Cardiac septum (tissue), 1 donor: ENCODE results near the gene LIMCH1. TPM values are rescaled to one million over a fixed set of nuclear protein-coding genes. Genes with fewer than 3 reads are reported as not detected.
"Not testable (repeated sequence)": the region's sequence is repeated elsewhere in the genome, so short reads cannot be mapped to it uniquely, and the experiment has no call there.

Experiments
- DNase-seq: peaks from one replicate; pipeline ENCODE4 v3.0.0-alpha.2; 2020; ENCODE audit warnings: low spot score
- intact Hi-C: fragments of 100-400 bp; cut with DNase I; formaldehyde crosslinking; loops from one replicate; pipeline ENCODE4 v1.14.0; 2022
- long read RNA-seq: library from polyadenylated mRNA; unstranded; transcript quantifications from one replicate; pipeline ENCODE4 v2.0.0, GENCODE V29; 2021
- total RNA-seq: library from RNA; stranded (reverse); fragmentation: NEBNext Ultra II Directional; extraction: Animal tissue kit (Norgen Biotek cat#: 25700); gene quantifications from one replicate; pipeline ENCODE4 v1.2.1, GENCODE V29; 2021
- donor health status: DM: no; HTN: no; CAD: no.

Gene LIMCH1
- 291 TPM for total RNA-seq
- long read RNA-seq, full-length matches to known transcripts = 23 of 398 reads
- long read RNA-seq, partial matches to known transcripts = 160 of 398 reads
- long read RNA-seq, other reads (novel, unspliced or antisense) = 215 of 398 reads

DNA sequence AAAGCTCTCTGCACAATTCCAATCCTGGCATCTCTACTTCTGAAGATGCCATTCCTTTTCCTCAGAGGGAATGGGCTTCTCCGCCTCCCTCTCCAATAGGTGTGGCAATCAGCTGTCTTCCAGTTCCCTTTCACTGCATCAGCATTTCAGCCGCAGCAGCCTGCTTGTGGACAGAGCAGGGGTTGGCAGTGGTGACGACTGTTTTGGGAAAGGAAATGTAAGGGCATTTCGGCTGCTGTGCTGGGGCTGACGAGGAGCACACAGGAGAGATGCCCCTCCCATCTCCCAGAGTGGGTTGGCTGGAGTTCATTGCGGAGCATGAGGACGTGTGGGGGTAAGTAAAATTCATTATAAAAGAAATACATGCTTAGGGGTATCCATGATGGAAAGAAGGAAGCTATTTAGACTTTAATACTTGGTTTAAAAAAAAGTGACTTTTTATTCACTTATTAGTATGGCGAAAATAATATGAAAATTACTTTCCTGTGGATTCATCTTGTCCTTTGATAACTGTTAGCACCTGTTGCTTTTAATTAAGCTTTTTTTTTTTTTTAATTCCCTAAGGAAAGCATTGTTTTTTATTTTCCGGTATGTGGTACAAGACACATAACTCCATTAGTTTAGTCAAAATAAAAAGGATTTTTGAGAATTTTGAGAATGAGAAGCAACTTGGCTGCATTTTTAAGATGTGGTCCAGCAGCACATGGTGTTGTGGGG lies at the start of gene LIMCH1:
Gene LIMCH1, plus strand, starts transcription at position 141 of the 717 bp plus-strand sequence. CDS start 67,839 bp downstream, outside the sequence.
- DNase-seq = peak; percentile 86
- intact Hi-C loops = loop anchor here (1.0 to 5.0 kb wide), 4 partner anchors 34 to 177 kb away; no protein-coding TSS in a partner anchor

GRCh38 chr4:41491081-41491576 lies 46.8 kb upstream of the LIMCH1 start:
- DNase-seq, intact Hi-C loops: not testable (repeated sequence)

GRCh38 chr4:41496977-41497376 lies 41.0 kb upstream of the LIMCH1 start:
- intact Hi-C loops = no loop called here
- DNase-seq = no peak

GRCh38 chr4:41498177-41498576 lies 39.8 kb upstream of the LIMCH1 start:
- DNase-seq = no peak
- intact Hi-C loops = no loop called here

GRCh38 chr4:41504167-41504818 lies 33.7 kb upstream of the LIMCH1 start:
- intact Hi-C loops = no loop called here
- no peak for DNase-seq

DNA sequence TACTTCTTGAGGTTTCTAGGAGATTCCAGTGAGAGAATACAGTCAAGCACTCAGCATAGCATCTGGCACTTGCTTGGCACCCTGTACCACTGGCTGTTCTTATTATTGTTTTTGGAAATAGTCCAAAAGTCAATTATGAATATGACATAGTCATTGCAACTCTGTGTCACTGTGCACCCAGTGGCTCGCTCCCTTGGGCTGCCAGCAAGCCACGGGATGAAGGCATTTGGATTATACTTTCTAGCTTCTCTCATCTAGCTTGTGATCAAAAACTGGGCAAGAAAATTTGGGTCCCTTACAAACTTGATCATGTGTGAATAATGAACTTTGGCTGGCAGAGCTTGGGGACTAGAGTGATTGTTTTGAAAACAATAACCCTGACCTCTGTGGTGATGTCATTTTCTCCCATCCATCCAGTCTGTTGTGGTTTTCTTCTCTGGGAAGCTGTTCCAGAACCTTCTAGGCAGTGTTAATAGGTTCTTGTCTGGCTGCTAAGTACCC lies 32.7 kb upstream of the LIMCH1 start:
- intact Hi-C loops = no loop called here
- no peak for DNase-seq

DNA sequence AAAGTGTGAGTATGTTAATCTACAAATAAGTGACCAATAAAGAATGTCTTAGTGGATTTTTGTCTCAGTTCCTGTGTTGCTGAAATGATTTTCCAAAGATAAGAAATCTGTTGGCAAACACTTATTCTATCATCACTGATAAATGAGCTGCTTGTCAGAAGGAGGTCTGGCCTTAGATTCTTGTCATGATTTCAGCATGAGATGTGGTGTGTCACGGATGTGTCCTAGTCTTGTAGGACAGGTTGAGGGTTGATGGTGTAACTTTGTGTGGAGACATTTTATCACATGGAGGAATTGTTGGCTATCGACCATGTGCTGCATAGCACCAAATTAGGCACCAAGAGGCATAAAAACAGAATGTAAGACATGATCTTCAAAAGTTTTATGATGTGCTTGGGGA lies 31.8 kb upstream of the LIMCH1 start:
- no peak for DNase-seq
- intact Hi-C loops = no loop called here

DNA sequence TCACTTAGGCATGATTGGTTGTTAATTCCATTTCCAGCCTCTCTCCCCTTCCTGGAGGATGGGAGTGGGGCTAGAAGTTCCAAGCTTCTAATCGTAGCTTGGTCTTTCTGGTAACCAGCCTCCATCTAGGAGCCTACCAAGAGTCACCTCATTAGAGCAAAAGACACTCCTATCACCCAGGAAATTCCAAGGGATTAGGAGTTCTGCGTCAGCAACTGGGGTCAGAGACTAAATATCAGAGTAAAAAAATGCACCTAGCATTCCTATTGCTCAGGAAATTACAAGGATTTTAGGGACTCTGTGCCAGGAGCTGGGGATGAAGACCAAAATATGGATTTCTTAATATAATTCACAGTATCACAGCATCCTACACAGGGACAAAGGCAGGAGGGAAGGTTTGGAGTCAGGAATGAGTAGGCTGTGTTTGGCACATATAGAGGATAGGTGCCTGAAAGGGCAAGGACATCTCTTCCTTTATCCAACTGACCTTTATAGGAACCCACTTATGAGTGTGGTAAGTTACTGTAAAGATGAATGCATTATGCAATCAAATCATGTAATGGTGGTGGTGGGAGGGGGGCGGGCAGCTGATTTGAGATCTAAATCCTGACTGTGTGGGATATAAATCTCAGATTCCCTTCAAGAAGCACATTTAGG lies 30.5 kb upstream of the LIMCH1 start:
- no peak for DNase-seq
- intact Hi-C loops = no loop called here

GRCh38 chr4:41509451-41509866 lies 28.5 kb upstream of the LIMCH1 start:
- intact Hi-C loops = no loop called here
- no peak for DNase-seq

DNA sequence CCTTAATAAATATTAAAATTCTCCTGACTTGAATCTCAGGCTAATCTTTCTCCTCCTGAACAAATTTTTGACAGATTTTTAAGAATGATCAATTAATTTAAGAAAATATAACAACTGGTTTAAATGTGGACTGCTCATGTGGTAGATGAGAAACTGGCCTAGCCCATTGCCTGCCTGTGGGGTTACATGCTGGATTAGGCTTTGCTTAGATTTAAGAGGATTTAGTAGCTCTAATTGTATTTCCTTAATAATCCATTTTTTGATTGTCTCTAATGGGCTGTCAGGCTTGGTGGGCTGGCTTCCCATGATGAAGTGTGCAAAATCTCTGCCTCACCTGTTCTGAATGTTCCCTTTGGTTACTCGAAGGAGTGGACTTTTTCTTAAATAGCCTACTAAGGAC lies 27.8 kb upstream of the LIMCH1 start:
- intact Hi-C loops = no loop called here

GRCh38 chr4:41512136-41512535 lies 25.8 kb upstream of the LIMCH1 start:
- intact Hi-C loops = no loop called here

More for the DNA sequence above, 27.8 kb upstream of the LIMCH1 start:
- DNase-seq = no peak

DNA sequence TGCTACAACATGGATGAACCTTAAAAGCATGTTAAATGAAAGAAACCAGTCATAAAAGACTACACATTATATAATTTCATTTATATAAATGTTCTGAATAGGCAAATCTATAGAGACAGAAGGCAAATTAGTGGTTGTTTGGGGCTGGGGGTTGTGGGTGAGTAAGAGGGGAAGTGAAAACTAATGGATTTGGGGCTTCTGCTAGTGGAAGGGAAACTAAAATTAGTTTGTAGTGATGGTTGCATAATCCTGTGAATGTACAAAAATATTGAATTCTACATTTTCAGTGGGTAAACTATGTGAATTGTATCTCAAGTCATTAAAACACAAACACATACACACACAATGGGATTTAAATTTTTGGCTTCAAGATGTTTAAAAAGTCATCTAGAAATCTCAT lies 25.4 kb upstream of the LIMCH1 start:
- intact Hi-C loops = no loop called here
- no peak for DNase-seq

More at GRCh38 chr4:41512136-41512535, 25.8 kb upstream of the LIMCH1 start:
- DNase-seq = no peak

GRCh38 chr4:41514169-41514568 lies 23.8 kb upstream of the LIMCH1 start:
- intact Hi-C loops = no loop called here
- DNase-seq = no peak

- no peak for DNase-seq
- intact Hi-C loops = no loop called here
Measured at GRCh38 chr4:41514766-41515481, 23.0 kb upstream of the LIMCH1 start.

- intact Hi-C loops = no loop called here
- DNase-seq = no peak
Measured at GRCh38 chr4:41517121-41517520, 20.8 kb upstream of the LIMCH1 start.

DNA sequence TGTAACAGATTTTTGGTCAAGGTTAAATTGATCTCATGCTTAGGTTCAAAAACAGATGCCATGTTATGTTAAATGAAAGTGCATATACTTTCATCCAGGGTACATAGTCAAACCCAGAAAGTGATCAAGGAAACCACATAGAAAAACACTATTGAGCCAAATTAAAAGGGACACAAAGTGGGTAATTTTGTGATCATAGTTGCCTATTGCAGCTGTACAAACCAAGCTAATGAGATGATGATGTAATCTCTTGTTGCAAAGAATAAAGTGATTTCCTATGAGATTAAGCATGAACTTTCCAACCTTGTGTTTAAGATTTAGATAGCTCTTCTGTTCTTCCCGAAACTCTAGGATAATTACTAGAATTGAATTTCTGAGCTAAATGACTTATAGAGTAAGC lies 20.2 kb upstream of the LIMCH1 start:
- intact Hi-C loops = no loop called here
- no peak for DNase-seq

DNA sequence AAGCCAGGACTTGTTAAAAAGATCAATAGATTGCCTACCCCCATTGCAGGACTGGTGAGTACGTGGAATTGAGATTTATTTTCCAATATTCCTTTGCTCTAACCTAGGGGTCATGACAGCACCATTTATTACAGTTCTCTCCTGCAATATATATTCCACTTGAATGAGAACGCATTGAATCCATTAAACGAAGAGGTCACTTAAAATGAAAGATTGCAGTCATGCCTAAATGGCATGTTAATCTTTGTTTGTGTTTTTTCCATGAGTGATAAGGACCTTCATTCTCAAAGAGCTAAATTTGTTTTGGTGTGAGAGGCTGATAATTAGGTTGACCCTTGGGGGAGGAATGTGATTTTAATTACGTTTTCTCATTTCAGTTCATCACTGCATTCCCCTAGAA lies 13.5 kb upstream of the LIMCH1 start:
- intact Hi-C loops = no loop called here
- DNase-seq = no peak

DNA sequence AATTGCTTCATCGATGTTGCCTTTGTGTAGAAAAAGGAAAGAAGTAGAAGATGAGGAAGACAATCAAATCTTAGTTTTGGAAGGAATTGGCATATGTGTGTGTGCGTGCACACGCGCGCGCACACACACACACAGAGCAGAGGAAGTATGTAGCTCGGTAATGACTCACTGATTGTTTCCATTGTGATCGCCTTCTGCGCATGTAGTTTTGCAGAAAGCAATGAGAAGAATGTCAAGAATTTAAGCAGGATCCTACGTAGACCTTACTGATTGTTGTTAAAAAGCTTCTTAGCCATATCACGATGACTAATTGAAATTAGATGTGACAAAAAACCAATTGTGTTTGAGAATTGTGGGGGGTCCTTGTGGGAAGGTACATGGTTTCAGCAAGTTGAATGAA lies 12.8 kb upstream of the LIMCH1 start:
- no peak for DNase-seq
- intact Hi-C loops = no loop called here

DNA sequence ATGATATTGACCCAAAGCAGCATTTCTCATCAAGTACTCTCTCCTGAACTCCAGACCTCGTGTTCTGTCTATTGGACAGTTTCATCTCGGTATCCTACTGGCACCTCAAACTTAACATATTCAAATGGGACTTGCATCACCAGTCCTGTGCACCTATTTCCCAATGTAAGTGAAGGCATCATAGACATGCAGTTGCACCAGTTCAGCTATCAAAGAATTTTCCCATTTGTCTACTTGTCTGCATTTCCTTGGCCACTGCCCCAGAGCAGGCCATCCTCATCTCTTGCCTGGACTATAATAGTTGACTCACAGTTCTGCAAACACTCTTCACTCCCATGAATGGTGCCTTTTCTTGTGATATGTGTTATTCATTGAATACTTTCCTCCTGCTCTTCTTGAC lies 11.3 kb upstream of the LIMCH1 start:
- no peak for DNase-seq
- intact Hi-C loops = no loop called here
